GM18502 (cell line): ENCODE results near the gene FBXO3.
"Not testable (repeated sequence)": the region's sequence is repeated elsewhere in the genome, so short reads cannot be mapped to it uniquely, and the experiment has no call there.

Experiments
- ATAC-seq: cut with Tn5 transposase; IDR thresholded peaks from one replicate; pipeline ENCODE4 v1.9.1; 2021; ENCODE audit warnings: mild to moderate bottlenecking; ENCODE audit not compliant: unreplicated experiment, poor library complexity

The FBXO3 gene

DNA sequence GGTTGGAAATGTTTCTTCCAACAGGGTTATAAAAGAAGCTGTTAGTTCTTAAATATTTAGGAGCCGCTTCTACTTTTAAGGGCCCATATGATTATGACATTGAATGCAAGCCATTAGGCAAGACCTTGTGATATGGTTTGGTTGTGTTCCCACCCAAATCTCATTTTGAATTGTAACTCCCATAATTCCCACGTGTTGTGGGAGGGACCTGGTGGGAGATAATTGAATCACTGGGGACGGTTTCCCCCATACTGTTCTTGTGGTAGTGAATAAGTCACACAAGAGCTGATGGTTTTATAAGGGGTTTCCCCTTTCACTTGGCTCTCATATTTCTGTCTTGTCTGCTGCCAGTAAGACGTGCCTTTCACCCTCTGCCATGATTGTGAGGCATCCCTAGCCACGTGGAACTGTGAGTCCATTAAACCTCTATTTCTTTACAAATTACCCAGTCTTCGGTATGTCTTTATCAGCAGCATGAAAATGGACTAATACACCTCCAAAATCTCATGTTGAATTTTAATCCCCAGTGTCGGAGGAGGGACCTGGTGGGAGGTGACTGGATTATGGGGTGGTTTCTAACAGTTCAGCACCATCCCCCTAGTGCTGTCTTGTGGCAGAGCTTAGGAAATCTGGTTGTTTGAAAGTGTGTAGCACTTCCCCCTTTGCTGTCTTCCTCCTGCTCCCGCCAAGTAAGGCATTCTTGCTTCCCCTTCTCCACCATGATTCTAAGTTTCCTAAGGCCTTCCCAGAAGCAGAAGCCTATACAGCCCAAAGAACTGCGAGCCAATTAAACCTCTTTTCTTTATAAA is 42.4 kb downstream of the FBXO3 start:
- no peak for ATAC-seq

- no peak for ATAC-seq
These were observed 43.6 kb downstream of the FBXO3 start for GRCh38 chr11:33730716-33731115.

- not testable (repeated sequence) for ATAC-seq
These were observed 45.2 kb downstream of the FBXO3 start for GRCh38 chr11:33729072-33729664.

DNA sequence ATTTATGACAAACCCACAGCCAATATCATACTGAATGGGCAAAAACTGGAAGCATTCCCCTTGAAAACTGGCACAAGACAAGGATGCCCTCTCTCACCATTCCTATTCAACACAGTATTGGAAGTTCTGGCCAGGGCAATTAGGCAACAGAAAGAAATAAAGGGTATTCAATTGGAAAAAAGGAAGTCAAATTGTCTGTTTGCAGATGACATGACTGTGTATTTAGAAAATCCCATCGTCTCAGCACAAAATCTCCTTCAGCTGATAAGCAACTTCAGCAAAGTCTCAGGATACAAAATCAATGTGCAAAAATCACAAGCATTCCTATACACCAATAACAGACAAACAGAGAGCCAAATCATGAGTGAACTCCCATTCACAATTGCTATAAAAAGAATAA is 46.8 kb downstream of the FBXO3 start:
- ATAC-seq: not testable (repeated sequence)

DNA sequence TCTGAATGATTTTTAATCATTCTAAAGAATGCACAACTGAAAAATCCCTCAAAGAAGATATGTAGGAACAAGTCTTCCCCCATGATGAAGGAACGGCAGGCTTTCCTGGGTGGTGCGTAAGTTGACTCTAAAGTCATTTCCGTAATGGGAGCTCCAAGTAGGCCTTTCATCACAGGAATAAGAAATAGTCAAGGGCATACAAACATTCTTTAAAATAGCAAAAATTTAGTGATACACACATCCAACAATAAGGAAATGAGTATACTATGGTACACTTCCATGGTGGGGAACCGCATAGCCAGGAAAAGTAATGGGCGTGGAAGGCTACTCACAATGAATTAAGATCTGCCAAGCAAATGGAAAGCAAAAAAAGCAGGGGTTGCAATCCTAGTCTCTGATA is 48.8 kb downstream of the FBXO3 start:
- no peak for ATAC-seq

GRCh38 chr11:33724644-33725035 is 49.7 kb downstream of the FBXO3 start:
- no peak for ATAC-seq

DNA sequence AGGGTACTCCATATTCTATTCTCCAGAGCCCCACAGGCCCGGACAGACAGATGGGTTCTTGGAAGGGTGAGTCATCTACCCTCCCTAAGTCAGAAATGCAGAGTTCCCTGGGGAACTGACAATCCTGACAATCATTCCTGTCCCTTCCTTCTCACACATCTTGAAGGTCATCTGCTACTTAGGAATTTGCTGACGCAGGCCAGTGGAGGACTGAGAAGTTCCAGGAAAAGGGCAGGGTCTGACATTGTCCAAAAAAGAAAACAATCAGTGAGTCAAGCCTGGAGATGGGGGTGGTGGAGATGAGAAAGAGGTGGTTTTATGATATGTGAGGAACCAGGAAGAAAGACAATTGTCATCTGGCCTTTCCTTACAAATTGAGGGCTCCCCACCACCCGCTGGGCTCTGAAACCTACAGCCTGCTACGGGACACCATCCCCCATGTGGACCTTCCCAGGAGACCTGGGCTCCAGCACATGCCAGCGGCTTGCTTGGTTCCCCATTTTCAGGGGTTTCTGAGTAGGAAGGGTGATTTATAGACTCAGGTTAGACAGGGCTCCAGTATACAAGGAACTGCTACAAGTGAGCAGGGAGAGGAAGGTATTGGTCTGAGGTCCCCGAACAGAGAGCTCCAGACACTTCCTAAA is 51.0 kb downstream of the FBXO3 start:
- ATAC-seq: peak; percentile 35

- ATAC-seq: peak; percentile 85
These were observed 51.6 kb downstream of the FBXO3 start for GRCh38 chr11:33722590-33723234.

GRCh38 chr11:33721984-33722383 is 52.3 kb downstream of the FBXO3 start:
- ATAC-seq: no peak

DNA sequence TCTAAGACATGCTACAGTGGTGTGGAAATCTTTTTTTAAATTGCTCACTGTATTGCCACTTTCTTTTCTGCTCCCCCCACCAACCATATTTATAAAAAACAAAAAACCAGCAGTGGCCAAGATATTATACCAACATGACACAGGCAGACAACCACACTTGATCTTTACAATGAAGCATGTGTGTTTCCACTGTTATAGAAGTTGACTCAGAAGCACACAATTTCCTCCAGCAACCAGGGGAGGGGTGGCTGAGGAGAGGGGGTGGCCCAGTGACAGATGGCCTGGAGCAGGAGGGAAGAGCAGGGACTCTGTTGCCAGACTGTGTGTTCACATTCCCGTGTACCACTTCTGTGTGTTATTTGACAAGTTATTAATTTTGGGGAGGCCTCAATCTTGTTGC is 52.9 kb downstream of the FBXO3 start:
- no peak for ATAC-seq

- no peak for ATAC-seq
These were observed 54.7 kb downstream of the FBXO3 start for GRCh38 chr11:33719587-33719986.

GRCh38 chr11:33718440-33718839 is 55.9 kb downstream of the FBXO3 start:
- ATAC-seq: no peak

- no peak for ATAC-seq
These were observed 58.1 kb downstream of the FBXO3 start for GRCh38 chr11:33716243-33716642.

DNA sequence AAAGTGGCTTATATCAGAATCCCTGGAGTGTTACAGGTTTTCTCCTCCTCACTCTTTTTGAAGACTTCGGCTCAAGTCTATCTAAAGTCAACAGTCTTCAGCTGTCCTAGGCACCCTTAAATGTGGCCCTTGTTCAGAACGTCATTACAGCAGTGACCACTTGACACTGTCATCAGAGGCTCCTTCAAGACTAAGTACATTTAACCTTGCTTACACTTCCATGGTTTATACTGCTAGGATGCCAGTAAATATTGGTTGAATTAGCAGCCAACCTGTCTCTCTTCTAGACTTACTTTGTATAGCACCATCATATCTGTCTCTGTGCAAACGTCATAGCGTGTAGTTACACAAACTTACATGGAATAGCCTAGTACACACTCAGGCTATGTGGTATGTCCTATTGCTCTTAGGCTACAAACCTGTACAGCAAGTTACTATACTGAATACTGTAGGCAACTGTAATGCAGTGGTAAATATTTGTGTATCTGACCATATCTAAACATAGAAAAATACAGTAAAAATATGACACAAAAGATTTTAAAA is 60.4 kb downstream of the FBXO3 start:
- no peak for ATAC-seq

DNA sequence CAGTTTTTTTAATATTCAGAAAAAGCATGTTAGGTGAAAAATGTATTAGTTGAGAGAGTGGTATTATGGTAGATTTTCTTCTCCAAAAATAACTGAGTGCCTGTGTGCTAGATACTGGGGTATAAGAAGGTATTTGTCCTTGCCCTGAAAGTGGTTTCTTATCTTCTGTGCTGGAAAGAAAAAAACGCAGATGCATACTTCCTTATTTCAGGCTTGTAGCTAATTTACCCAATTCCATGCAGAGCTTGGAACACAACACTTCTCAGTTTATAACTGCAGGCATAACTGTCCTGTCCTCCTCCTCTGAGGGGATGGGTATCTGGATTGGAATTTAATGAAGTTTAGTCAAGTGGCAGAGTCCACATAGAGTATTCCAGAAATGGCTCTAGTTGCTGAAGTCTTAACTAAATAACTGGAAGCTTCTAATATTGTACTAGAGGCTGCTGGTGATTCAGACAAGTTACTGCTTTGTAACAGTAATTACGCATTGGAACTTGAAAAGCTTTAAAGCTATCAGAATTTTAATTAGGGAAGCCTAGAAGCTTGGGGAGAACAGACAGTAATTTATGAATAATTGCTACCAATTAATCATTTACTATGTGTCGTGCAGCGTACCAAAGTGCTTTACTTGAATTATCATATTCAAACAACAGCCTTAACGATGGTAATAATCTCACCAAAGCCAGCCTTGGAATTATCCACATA is 61.0 kb downstream of the FBXO3 start:
- no peak for ATAC-seq

DNA sequence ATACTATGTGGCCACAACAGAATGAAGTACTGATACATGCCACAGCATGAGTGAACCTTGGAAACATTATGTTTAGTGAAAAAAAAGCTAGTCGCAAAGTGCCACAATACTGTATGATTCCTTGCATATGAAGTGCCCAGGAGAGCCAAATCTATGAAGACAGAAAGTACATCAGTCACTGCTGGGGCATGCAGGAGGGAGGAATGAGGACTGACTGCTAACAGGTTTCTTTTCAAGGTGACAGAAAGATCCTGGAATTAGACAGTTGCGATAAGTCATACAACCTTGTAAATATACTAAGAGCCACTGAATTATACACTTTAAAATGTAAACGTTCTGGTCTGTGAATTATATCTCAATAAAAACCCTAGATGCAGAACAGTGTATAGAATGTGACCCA is 61.9 kb downstream of the FBXO3 start:
- no peak for ATAC-seq

GRCh38 chr11:33709466-33709865 is 64.9 kb downstream of the FBXO3 start:
- ATAC-seq: no peak

GRCh38 chr11:33708985-33709384 is 65.3 kb downstream of the FBXO3 start:
- ATAC-seq: no peak

DNA sequence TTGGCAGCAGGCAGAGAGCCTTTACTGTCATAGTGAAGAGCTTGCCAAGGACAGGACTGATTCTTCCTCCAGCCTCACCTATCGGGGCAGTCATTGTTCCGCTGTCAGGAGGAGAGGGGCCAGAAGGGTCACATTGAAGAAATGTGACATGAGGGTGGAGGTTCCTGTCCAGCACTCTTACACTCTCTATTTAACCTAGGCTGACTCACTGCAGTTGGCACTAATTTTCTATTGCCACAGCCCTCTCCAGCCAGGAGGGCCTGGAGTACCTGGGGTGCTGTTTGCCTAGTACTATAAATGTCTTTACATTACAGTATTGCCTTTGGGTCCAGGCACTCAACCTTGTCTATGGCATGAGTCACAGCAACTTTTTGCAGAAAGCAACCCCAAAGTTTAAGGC is 66.5 kb downstream of the FBXO3 start:
- ATAC-seq: not testable (repeated sequence)

DNA sequence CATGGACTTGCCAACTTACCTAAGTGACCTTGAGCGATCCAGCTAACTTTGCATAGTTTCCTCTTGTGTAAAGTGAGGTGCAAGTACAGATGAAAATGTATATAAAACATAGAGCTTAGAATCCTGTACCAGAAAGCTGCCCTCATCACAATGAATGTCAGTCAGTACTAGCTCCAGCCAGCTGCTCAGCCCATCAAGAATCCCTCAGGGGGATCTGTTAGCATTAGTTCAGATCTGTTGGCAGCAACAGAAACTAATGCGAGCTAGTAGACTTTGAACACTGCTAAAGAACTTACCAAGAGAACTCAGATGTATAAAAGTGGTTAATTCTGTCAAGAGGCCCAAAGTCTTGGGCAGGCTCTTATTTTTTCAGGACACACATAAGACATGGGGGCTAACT is 67.4 kb downstream of the FBXO3 start:
- ATAC-seq: no peak
